HG03342 (cell line): ENCODE results near the gene BMPR2.
"Not testable (repeated sequence)": the region's sequence is repeated elsewhere in the genome, so short reads cannot be mapped to it uniquely, and the experiment has no call there.

Experiments
- ATAC-seq: cut with Tn5 transposase; IDR thresholded peaks from one replicate; pipeline ENCODE4 v1.9.1; 2021; ENCODE audit warnings: mild to moderate bottlenecking, moderate library complexity; ENCODE audit not compliant: unreplicated experiment

The BMPR2 gene

GRCh38 chr2:202519453-202519852 lies 143.3 kb downstream of the BMPR2 start:
- no peak for ATAC-seq

- no peak for ATAC-seq
Measured at GRCh38 chr2:202521470-202521869, 145.3 kb downstream of the BMPR2 start.

GRCh38 chr2:202529389-202529788 lies 153.3 kb downstream of the BMPR2 start:
- no peak for ATAC-seq

GRCh38 chr2:202530038-202530437 lies 153.9 kb downstream of the BMPR2 start:
- no peak for ATAC-seq

GRCh38 chr2:202535290-202535689 lies 159.2 kb downstream of the BMPR2 start:
- not testable (repeated sequence) for ATAC-seq

GRCh38 chr2:202541137-202541536 lies 165.0 kb downstream of the BMPR2 start:
- ATAC-seq, result no peak

GRCh38 chr2:202542142-202542541 lies 166.0 kb downstream of the BMPR2 start:
- no peak for ATAC-seq

- no peak for ATAC-seq
Measured at GRCh38 chr2:202545523-202545922, 169.4 kb downstream of the BMPR2 start.

- ATAC-seq, result no peak
Measured at GRCh38 chr2:202545931-202546330, 169.8 kb downstream of the BMPR2 start.

- not testable (repeated sequence) for ATAC-seq
Measured at GRCh38 chr2:202546499-202547141, 170.5 kb downstream of the BMPR2 start.

- ATAC-seq, result no peak
Measured at GRCh38 chr2:202548240-202548639, 172.1 kb downstream of the BMPR2 start.

GRCh38 chr2:202551000-202551399 lies 174.9 kb downstream of the BMPR2 start:
- not testable (repeated sequence) for ATAC-seq

GRCh38 chr2:202555356-202555755 lies 179.2 kb downstream of the BMPR2 start:
- ATAC-seq, result no peak

- ATAC-seq, result no peak
Measured at GRCh38 chr2:202560200-202560599, 184.1 kb downstream of the BMPR2 start.

GRCh38 chr2:202564226-202564625 lies 188.1 kb downstream of the BMPR2 start:
- no peak for ATAC-seq

GRCh38 chr2:202566286-202566685 lies 190.2 kb downstream of the BMPR2 start:
- no peak for ATAC-seq

- no peak for ATAC-seq
Measured at GRCh38 chr2:202574541-202574940, 198.4 kb downstream of the BMPR2 start.

GRCh38 chr2:202575194-202575593 lies 199.1 kb downstream of the BMPR2 start:
- not testable (repeated sequence) for ATAC-seq

GRCh38 chr2:202577250-202578183 lies 201.4 kb downstream of the BMPR2 start:
- ATAC-seq, result no peak

GRCh38 chr2:202582846-202583245 lies 206.7 kb downstream of the BMPR2 start:
- ATAC-seq, result not testable (repeated sequence)

GRCh38 chr2:202583709-202584219 lies 207.6 kb downstream of the BMPR2 start:
- no peak for ATAC-seq
